ENCODE results near the gene FITM2. TPM values are rescaled to one million over a fixed set of nuclear protein-coding genes. Genes with fewer than 3 reads are reported as not detected.

The FITM2 gene
- total RNA-seq, 4 donors from 2014 or later: 2.1 to 4.8 (median 3.7) TPM

DNA sequence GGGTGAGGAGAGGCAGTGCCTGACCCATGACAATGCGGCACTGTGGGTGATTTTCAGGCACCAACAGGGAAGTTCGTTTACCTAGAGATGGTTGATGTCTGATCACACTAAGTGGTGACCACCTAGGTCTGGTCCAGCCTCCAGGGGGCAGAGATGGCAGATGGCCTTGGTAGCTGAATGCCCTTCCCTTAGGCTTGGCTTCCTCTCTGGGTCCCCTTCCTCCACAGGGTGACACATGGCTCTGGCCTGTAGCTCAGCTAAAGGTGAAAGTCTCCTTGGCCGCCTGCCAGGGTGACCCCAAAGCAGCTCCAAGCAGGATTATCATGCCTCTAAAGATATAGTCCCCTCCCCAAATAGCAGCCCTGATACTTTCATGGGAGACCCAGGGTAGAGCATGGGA, 57.5 kb downstream of the FITM2 start:
- H3K27me3 ChIP-seq: peaks cover 0 to 11% (median 0%) of the 10 kb centered on the region in 4 donors
- H3K4me3 ChIP-seq: no peak overlapping the region
- DNase-seq: no peak
- H3K27ac ChIP-seq: no peak overlapping the region
- H3K4me1 ChIP-seq: no peaks in the 10 kb centered on the region
- intact Hi-C loops (cut with DNase I): no loop called here
- no peaks in the 10 kb centered on the region for H3K9me3 ChIP-seq
- no peaks in the 10 kb centered on the region for H3K36me3 ChIP-seq
- 74 to 86% methylated on average over 2 of the region's 3 CpGs for WGBS, 2 donors
- TF ChIP-seq CTCF (IDR thresholded peaks at IDR 0.05) (no peak), POLR2A (IDR thresholded peaks at IDR 0.05) (no peak)

Small RNA genes lying within 50 kb of the gene (small RNA-seq; reads per million reads assigned to genes)
- gene RF00019: 0 reads per million in 4 donors

Other genes with a start within 250 kb of the FITM2 start
- 10 to 100 TPM in 1 of 4 donors, 1 to 10 TPM in 3; 2.4 to 32.0 (median 6.8) TPM for gene JPH2, start 124.0 kb downstream of the FITM2 start, total RNA-seq
- 10 to 100 TPM; 16.1 to 62.2 (median 25.0) TPM for gene OSER1, start 100.4 kb downstream of the FITM2 start, total RNA-seq
- gene GDAP1L1, start 63.9 kb downstream of the FITM2 start, total RNA-seq: not detected
- not detected for gene R3HDML, start 25.8 kb upstream of the FITM2 start, total RNA-seq
- gene HNF4A, start 44.5 kb upstream of the FITM2 start, total RNA-seq: not detected
- gene TTPAL, start 164.7 kb upstream of the FITM2 start, total RNA-seq: 10 to 100 TPM in 3 of 4 donors, 1 to 10 TPM in 1; 7.9 to 13.0 (median 11.6) TPM
- gene SERINC3, start 210.9 kb upstream of the FITM2 start, total RNA-seq: 10 to 100 TPM; 41.7 to 83.9 (median 59.4) TPM